HepG2 (cell line): ENCODE results near the gene TAMM41. TPM values are rescaled to one million over a fixed set of nuclear protein-coding genes. Genes with fewer than 3 reads are reported as not detected.

Source experiments
- ATAC-seq: fragments of 200-7000 bp; cut with Tn5 transposase; 3 replicates; pipeline ENCODE4 v1.9.1; 2020; ENCODE audit warnings: mild to moderate bottlenecking, moderate library complexity
- BruUV-seq: library from RNA; stranded (reverse); fragments of 400-500 nt; replicated peaks from 2 replicates; lab custom pipeline; 2021; lab: Mats Ljungman, UMichigan
- CTCF ChIA-PET: fragments of 300-600 bp; formaldehyde crosslinking; extraction: SDS; loops from one replicate; lab custom pipeline; 2021; ENCODE audit warnings: low total read pairs, inconsistent platforms, low intra/inter-chr PET ratio; lab: Yijun Ruan, JAX
- POLR2A ChIA-PET: fragments of 350-600 bp; sonication (Branson Sonifier 250); formaldehyde crosslinking; loops from one replicate; lab custom pipeline; 2020; ENCODE audit warnings: antibody characterized with exemption, inconsistent platforms; lab: Yijun Ruan, JAX
- DNase-seq: peaks from one replicate; pipeline ENCODE4 v3.0.0-alpha.2; 2015; ENCODE audit warnings: low spot score
- FAIRE-seq: peaks from 3 replicates; lab custom pipeline; 2011; peaks lifted over from hg19 to GRCh38; lab: Jason Lieb, UNC
- H2AFZ ChIP-seq: one replicate; pipeline ENCODE4 v1.6.1; 2011; ENCODE audit warnings: low read length, inconsistent platforms
- H3K27ac ChIP-seq: fragments of 300-600 bp; 3 replicates; pipeline ENCODE4 v1.8.0; 2011; ENCODE audit warnings: mixed run types, mild to moderate bottlenecking, mixed read lengths, low read length, inconsistent platforms; ENCODE audit not compliant: insufficient read depth; ENCODE audit errors: extremely low read length
- H3K27me3 ChIP-seq, 2 experiments: fragments of 200-600 bp in 1 of 2; 2 replicates in 1 of 2; 3 replicates in 1 of 2; pipeline versions ENCODE4 v1.6.0 to v1.8.0; 2011; ENCODE audit warnings: low read length in 2 of 2, mild to moderate bottlenecking in 2 of 2, moderate library complexity in 2 of 2, inconsistent platforms in 1 of 2; ENCODE audit not compliant: insufficient read depth in 2 of 2, control insufficient read depth in 1 of 2
- H3K36me3 ChIP-seq, 2 experiments: fragments of 200-600 bp in 1 of 2; replicated peaks in 1 of 2; 2 replicates in 1 of 2; 3 replicates in 1 of 2; pipeline versions ENCODE4 v1.5.1 to v1.8.0; 2011; ENCODE audit warnings: low read length in 2 of 2, inconsistent platforms in 1 of 2; ENCODE audit not compliant: insufficient read depth in 2 of 2, control insufficient read depth in 1 of 2
- H3K4me1 ChIP-seq: 2 replicates; pipeline ENCODE4 v1.5.1; 2012; ENCODE audit warnings: low read length, inconsistent platforms; ENCODE audit not compliant: insufficient read depth
- H3K4me2 ChIP-seq: 2 replicates; pipeline ENCODE4 v1.6.0; 2011; ENCODE audit warnings: low read depth, low read length, inconsistent platforms
- H3K4me3 ChIP-seq, 3 experiments: fragments of 200-600 bp in 1 of 3; sonication (generic), shearing (Covaris generic) in 1 of 3; replicated peaks in 1 of 3; 2 replicates each; pipeline ENCODE4 v1.5.1; 2011 to 2016; ENCODE audit warnings: low read length in 3 of 3, inconsistent platforms in 2 of 3, low read depth in 2 of 3, mild to moderate bottlenecking in 2 of 3, control low read depth in 1 of 3, mixed read lengths in 1 of 3; ENCODE audit not compliant: insufficient read depth in 1 of 3
- H3K79me2 ChIP-seq: one replicate; pipeline ENCODE4 v1.6.1; 2011; ENCODE audit warnings: low read length, inconsistent platforms; ENCODE audit not compliant: insufficient read depth
- H3K9ac ChIP-seq: 2 replicates; pipeline ENCODE4 v1.6.0; 2011; ENCODE audit warnings: mild to moderate bottlenecking, low read depth, low read length, inconsistent platforms; ENCODE audit not compliant: insufficient read depth
- H3K9me3 ChIP-seq: 2 replicates; pipeline ENCODE4 v1.5.1; 2012; ENCODE audit warnings: mild to moderate bottlenecking, low read length
- H4K20me1 ChIP-seq: 2 replicates; pipeline ENCODE4 v1.6.0; 2011; ENCODE audit warnings: inconsistent platforms, mild to moderate bottlenecking, low read length, moderate library complexity; ENCODE audit not compliant: insufficient read depth
- IKZF4 ChIP-seq: sonication (generic); formaldehyde crosslinking; IDR thresholded peaks from 2 replicates; pipeline ENCODE4 v1.5.1; 2020; ENCODE audit warnings: borderline replicate concordance, mild to moderate bottlenecking, low read depth, missing genetic modification reagents; ENCODE audit errors: not compliant biosample characterization
- KDM6A ChIP-seq: IDR thresholded peaks from 2 replicates; pipeline ENCODE4 v1.6.1; 2016; ENCODE audit warnings: low read depth
- RAD21 ChIP-seq: fragments of 450-650 bp; formaldehyde crosslinking; IDR thresholded peaks from 2 replicates; pipeline ENCODE4 v1.5.0; 2020; ENCODE audit warnings: mild to moderate bottlenecking
- SMC3 ChIP-seq: IDR thresholded peaks from 2 replicates; pipeline ENCODE4 v1.6.1; 2011; ENCODE audit warnings: low read length, improper control_type of control experiment
- SRSF4 ChIP-seq: fragments of 200-400 bp; formaldehyde crosslinking; IDR thresholded peaks from one replicate; pipeline ENCODE4 v1.6.1; 2018; ENCODE audit warnings: mild to moderate bottlenecking, low read depth, low read length, moderate library complexity; ENCODE audit not compliant: poor library complexity, severe bottlenecking
- STAG1 ChIP-seq: sonication (generic); formaldehyde crosslinking; IDR thresholded peaks from 2 replicates; pipeline ENCODE4 v1.4.0; 2020; ENCODE audit warnings: missing genetic modification reagents
- TARDBP ChIP-seq: sonication (generic); formaldehyde crosslinking; IDR thresholded peaks from 2 replicates; pipeline ENCODE4 v1.8.0; 2022; ENCODE audit warnings: mild to moderate bottlenecking, missing genetic modification reagents
- TRIM24 ChIP-seq: sonication (generic); formaldehyde crosslinking; IDR thresholded peaks from 2 replicates; pipeline ENCODE4 v1.8.0; 2022; ENCODE audit warnings: mild to moderate bottlenecking, missing genetic modification reagents
- ZNF709 ChIP-seq: sonication (generic); formaldehyde crosslinking; IDR thresholded peaks from 2 replicates; pipeline ENCODE4 v1.5.0; 2020; ENCODE audit warnings: mild to moderate bottlenecking, missing genetic modification reagents
- WGBS: methylation state at CpG from one replicate; pipeline ENCODE4 v1.1.6; 2017; ENCODE audit warnings: low lambda C conversion rate; 5-methylcytosine and 5-hydroxymethylcytosine counted together
- in situ Hi-C: cut with HindIII; loops from 2 replicates; pipeline ENCODE4 v1.10.0; 2017; ENCODE audit warnings: low pct_unique_long_range_greater_than_20kb; ENCODE audit not compliant: extremely low pct_ligation_motif_present
- intact Hi-C: fragments of 100-400 bp; cut with micrococcal nuclease; formaldehyde crosslinking; loops from one replicate; pipeline ENCODE4 v1.10.0; 2022; ENCODE audit not compliant: unreplicated experiment
- polyA plus RNA-seq, 8 experiments: library from polyadenylated mRNA; depleted of rRNA in 3 of 8; stranded (reverse) in 7 of 8; unstranded in 1 of 8; fragments of >200 nt; fragmentation: Illumina TruSeq in 4 of 8; extraction: Trizol in 4 of 8; gene quantifications; 2 replicates each; pipeline versions ENCODE4 v1.2.1 to v1.2.3, GENCODE V29; 2011 to 2016; ENCODE audit warnings: low read depth in 4 of 8, missing spikeins in 1 of 8, mixed read lengths in 1 of 8; ENCODE audit not compliant: insufficient read depth in 1 of 8
- total RNA-seq, 5 experiments: library from RNA; depleted of rRNA; stranded (reverse); fragments of >200 nt; fragmentation: Illumina TruSeq; extraction: Trizol; gene quantifications; 2 replicates each; pipeline ENCODE4 v1.2.3, GENCODE V29; 2016; ENCODE audit warnings: low read depth in 1 of 5
- TF ChIP-seq, protein P1 (sequence below): sonication (generic); formaldehyde crosslinking; IDR thresholded peaks from 2 replicates; pipeline ENCODE4 v1.5.0; 2020; ENCODE audit warnings: mild to moderate bottlenecking, missing genetic modification reagents, moderate library complexity

TAMM41 gene
- total and polyA plus RNA-seq, 2 of the 13 experiments (the other 11 are each of a cell fraction or from before 2014, with no cell fraction given) = 9.9 to 12.2 TPM

- TF ChIP-seq SRSF4 = no peak
- TF ChIP-seq IKZF4 (CRISPR knock-in tag) = no peak
- no peak for TF ChIP-seq TRIM24
- TF ChIP-seq KDM6A = no peak
- TF ChIP-seq ZNF709 (CRISPR knock-in tag) = no peak
- TF ChIP-seq, all 625 proteins: peak for 0
Observed at GRCh38 chr3:11805716-11806115, 41.0 kb downstream of the TAMM41 start (continued).

DNA sequence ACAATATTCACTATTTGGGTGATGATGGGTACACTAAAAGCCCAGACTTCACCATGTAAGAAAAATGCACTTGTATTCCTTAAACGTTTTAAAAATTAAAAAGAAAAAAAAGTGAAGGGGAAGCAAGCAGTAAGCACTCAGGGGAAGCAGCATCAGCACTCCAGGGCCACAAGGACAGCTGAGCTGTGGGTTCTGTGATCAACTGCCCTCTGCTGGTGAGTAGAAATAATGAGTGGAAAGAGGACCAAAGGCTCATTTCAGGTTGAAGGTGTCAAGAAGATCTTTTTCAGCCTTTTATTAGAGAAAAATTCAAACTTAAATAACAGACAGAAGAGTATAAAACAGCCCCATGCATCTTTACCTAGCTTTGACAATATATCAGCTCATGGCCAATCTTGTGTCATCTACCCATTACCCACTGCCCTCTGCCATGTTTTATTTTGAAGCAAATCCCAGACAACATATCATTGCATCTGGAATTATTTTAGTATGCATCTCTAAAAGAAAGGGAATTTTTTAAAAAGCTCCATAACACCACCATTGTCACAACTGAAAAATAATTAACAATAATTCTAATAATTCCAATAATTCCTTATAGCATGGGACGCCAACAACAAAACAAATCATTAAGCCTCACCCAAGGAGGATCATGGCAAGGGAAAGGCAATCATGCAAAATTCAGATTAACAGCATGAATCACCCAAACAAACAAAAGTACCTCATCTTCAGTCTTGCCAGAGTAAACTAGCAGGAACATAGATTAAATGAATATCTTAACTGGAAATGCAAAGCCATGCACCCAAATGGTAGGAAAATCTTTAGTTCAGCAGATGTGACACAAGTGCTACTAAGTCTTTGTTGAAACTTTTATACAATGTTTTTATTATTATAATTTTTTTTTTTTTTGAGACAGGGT is 42.5 kb downstream of the TAMM41 start:
- no peak overlapping the region for H3K27ac ChIP-seq
- H3K27me3 ChIP-seq = no peaks in the 10 kb centered on the region
- H3K79me2 ChIP-seq = no peaks in the 10 kb centered on the region
- no peaks in the 10 kb centered on the region; the same call in 1 of the 2 replicates for H4K20me1 ChIP-seq
- in situ Hi-C loops (loop anchor here (5.0 to 10.0 kb wide), 2 partner anchors 147 to 419 kb away; no protein-coding TSS in a partner anchor), intact Hi-C loops (loop anchor here (1.0 kb wide), 3 partner anchors 30 to 425 kb away; no protein-coding TSS in a partner anchor)
- DNase-seq (peak; percentile 51), ATAC-seq (peak; percentile 86), FAIRE-seq (peak; percentile 75)
- BruUV-seq = no TSS peak
- TF ChIP-seq, protein P1, sequence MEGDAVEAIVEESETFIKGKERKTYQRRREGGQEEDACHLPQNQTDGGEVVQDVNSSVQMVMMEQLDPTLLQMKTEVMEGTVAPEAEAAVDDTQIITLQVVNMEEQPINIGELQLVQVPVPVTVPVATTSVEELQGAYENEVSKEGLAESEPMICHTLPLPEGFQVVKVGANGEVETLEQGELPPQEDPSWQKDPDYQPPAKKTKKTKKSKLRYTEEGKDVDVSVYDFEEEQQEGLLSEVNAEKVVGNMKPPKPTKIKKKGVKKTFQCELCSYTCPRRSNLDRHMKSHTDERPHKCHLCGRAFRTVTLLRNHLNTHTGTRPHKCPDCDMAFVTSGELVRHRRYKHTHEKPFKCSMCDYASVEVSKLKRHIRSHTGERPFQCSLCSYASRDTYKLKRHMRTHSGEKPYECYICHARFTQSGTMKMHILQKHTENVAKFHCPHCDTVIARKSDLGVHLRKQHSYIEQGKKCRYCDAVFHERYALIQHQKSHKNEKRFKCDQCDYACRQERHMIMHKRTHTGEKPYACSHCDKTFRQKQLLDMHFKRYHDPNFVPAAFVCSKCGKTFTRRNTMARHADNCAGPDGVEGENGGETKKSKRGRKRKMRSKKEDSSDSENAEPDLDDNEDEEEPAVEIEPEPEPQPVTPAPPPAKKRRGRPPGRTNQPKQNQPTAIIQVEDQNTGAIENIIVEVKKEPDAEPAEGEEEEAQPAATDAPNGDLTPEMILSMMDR = peak; percentile 78
- TF ChIP-seq RAD21 (CRISPR knock-in tag) = peak; percentile 48; the same call in 1 of the 2 replicates
- TF ChIP-seq SMC3 = peak; percentile 77
- TF ChIP-seq STAG1 (CRISPR knock-in tag) = peak; percentile 71
- TF ChIP-seq TARDBP (CRISPR knock-in tag) = no peak
- peaks cover 17 to 72% of the 10 kb centered on the region in 2 experiments; a peak in 4 of 5 replicates for H3K36me3 ChIP-seq
- no peak overlapping the region for H3K4me3 ChIP-seq
- POLR2A ChIA-PET = no interaction called here
- H3K4me2 ChIP-seq = no peak overlapping the region
- CTCF ChIA-PET = interaction anchor here (0.8 to 2.1 kb wide), 3 partner anchors 149 to 425 kb away, joined by 3 to 11 read pairs (median 7); no protein-coding TSS in a partner anchor
- no peaks in the 10 kb centered on the region for H3K9me3 ChIP-seq
- H2AFZ ChIP-seq = no peak overlapping the region
- 47% methylated on average over 2 of the region's 2 CpGs for WGBS
- no peaks in the 10 kb centered on the region for H3K4me1 ChIP-seq
- no peak overlapping the region for H3K9ac ChIP-seq
